ENCODE data around the gene SLF2. TPM values are rescaled to one million over a fixed set of nuclear protein-coding genes. Genes with fewer than 3 reads are reported as not detected.
A peak's percentile ranks its signal among the peaks of the same experiment; 100 is the strongest.

Gene SLF2
- total and polyA plus RNA-seq, 8 donors: 9.5 to 16.8 (median 11.8) TPM

GRCh38 chr10:100912013-100912604 is 654 bp upstream of the SLF2 start:
- ATAC-seq (no peak), DNase-seq (peak in 1 of 6 donors; percentile 19), FAIRE-seq (peak; percentile 61)
- Histone ChIP-seq H3K4me3 (peak overlapping the region; percentile 86 to 100 (median 96)), H3K27me3 (no peaks in the 10 kb centered on the region), H3K27ac (peak overlapping the region; percentile 79 to 95 (median 86)), H3K4me1 (peaks cover 4 to 26% (median 17%) of the 10 kb centered on the region in 3 donors), H3K36me3 (peaks cover 0 to 14% (median 5%) of the 10 kb centered on the region in 3 donors), H3K9me3 (no peaks in the 10 kb centered on the region)
- 4 to 5% methylated on average over 12 of the region's 12 CpGs for WGBS, 2 donors
- no peak for TF ChIP-seq CTCF (IDR thresholded peaks at IDR 0.05)
- intact Hi-C loops (cut with DNase I): no loop called here

- 2 to 3% methylated on average over 10 of the region's 10 CpGs for WGBS, 2 donors
- ATAC-seq (no peak), DNase-seq (no peak), FAIRE-seq (no peak)
- intact Hi-C loops (cut with DNase I): no loop called here
- Histone ChIP-seq H3K4me3 (peak overlapping the region; percentile 86 to 100 (median 96)), H3K36me3 (peaks cover 0 to 26% (median 10%) of the 10 kb centered on the region in 3 donors), H3K27ac (peak overlapping the region; percentile 64 to 95 (median 82)), H3K27me3 (no peaks in the 10 kb centered on the region), H3K9me3 (no peaks in the 10 kb centered on the region), H3K4me1 (peaks cover 4 to 26% (median 17%) of the 10 kb centered on the region in 3 donors)
- no peak for TF ChIP-seq CTCF (IDR thresholded peaks at IDR 0.05)
Measured at GRCh38 chr10:100913470-100913865, 705 bp downstream of the SLF2 start.

GRCh38 chr10:100917071-100917470 is 4.3 kb downstream of the SLF2 start:
- intact Hi-C loops (cut with DNase I): no loop called here
- no peak for DNase-seq
- no peak overlapping the region for H3K4me3 ChIP-seq
- no peaks in the 10 kb centered on the region for H3K9me3 ChIP-seq
- H3K27ac ChIP-seq: no peak overlapping the region
- peaks cover 4 to 22% (median 11%) of the 10 kb centered on the region in 3 donors for H3K4me1 ChIP-seq
- WGBS, 2 donors: 85 to 88% methylated on average over 3 of the region's 3 CpGs
- ATAC-seq: no peak
- H3K36me3 ChIP-seq: peaks cover 0 to 61% (median 10%) of the 10 kb centered on the region in 3 donors
- TF ChIP-seq CTCF (IDR thresholded peaks at IDR 0.05): no peak
- H3K27me3 ChIP-seq: no peaks in the 10 kb centered on the region
- no peak for FAIRE-seq

GRCh38 chr10:100923580-100923979 is 10.8 kb downstream of the SLF2 start:
- intact Hi-C loops (cut with DNase I): no loop called here
- ATAC-seq (no peak), FAIRE-seq (no peak), DNase-seq (no peak)
- no peaks in the 10 kb centered on the region for H3K27me3 ChIP-seq
- no peak for TF ChIP-seq CTCF (IDR thresholded peaks at IDR 0.05)
- no peaks in the 10 kb centered on the region for H3K9me3 ChIP-seq
- H3K36me3 ChIP-seq: peaks cover 4 to 66% (median 5%) of the 10 kb centered on the region in 3 donors
- peaks cover 0 to 3% (median 0%) of the 10 kb centered on the region in 3 donors for H3K4me1 ChIP-seq
- no peak overlapping the region for H3K27ac ChIP-seq
- H3K4me3 ChIP-seq: no peak overlapping the region

- DNase-seq (no peak), FAIRE-seq (no peak), ATAC-seq (no peak)
- no peak overlapping the region for H3K27ac ChIP-seq
- peaks cover 15 to 63% (median 25%) of the 10 kb centered on the region in 3 donors for H3K36me3 ChIP-seq
- no peak for TF ChIP-seq CTCF (IDR thresholded peaks at IDR 0.05)
- WGBS, 2 donors: 83 to 86% methylated on average over 5 of the region's 5 CpGs
- H3K4me1 ChIP-seq: peaks cover 0 to 3% (median 0%) of the 10 kb centered on the region in 3 donors
- intact Hi-C loops (cut with DNase I): no loop called here
- H3K27me3 ChIP-seq: no peaks in the 10 kb centered on the region
- no peak overlapping the region for H3K4me3 ChIP-seq
- no peaks in the 10 kb centered on the region for H3K9me3 ChIP-seq
Measured at GRCh38 chr10:100927266-100927665, 14.5 kb downstream of the SLF2 start.

Data from pancreas (tissue), 10 donors.